ENCODE results near the gene CLDN19.

CLDN19 gene

DNA sequence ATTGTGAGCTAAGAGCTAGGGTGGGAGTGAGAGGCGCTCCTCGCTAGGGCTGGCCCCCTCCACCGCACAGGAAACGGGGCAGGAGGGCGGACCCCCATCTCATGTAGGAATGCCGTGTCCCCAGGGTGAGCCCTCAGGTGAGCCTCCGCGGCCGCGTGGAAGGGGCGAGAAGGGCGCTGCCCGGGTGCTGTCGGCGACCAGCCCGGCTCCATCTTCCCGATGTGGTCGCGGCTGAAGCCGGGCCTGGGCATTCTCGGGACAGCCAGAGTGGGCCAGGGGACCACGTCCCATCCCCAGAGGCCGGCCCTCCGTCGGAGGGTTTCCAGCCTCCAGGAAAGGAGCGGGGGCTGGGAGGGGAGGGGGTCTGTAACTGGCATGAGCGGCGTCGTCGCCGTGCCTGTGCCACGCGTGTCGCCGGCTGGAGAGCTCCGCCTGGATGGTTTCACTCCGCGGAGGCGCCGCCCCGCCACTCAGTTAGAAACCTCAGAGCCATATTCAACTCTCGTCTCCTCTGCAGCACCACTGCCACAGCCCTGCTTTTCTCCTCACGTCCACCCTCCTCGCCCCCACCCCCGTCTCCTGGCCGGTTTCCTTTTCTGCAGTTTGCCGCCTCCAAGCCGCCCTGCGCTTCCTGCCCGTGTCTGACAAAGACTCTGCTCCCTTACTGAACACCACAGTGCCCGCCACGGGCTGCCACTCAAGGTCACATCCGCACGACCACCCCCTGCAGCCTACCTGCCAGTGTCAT lies 45.1 kb upstream of the CLDN19 start, which contains the start of gene TMEM269:
Gene TMEM269 (plus strand): TSS at position 46 of the 748 bp plus-strand sequence. CDS start 4,903 bp downstream, outside the sequence.
- Histone ChIP-seq H3K4me1 (ENCODE audit: control insufficient read depth, low read length) (no peaks in the 10 kb centered on the region), H3K9me2 (replicated peaks; ENCODE audit: control insufficient read depth, low read length) (no peaks in the 10 kb centered on the region), H3F3A (ENCODE audit: control insufficient read depth, insufficient read depth) (no peaks in the 10 kb centered on the region), H4K20me1 (ENCODE audit: control insufficient read depth, insufficient read depth, low read depth, low read length) (no peaks in the 10 kb centered on the region), H3K79me2 (ENCODE audit: control insufficient read depth, low read length) (no peaks in the 10 kb centered on the region), H3K36me3 (ENCODE audit: control insufficient read depth, low read length) (peaks cover 10% of the 10 kb centered on the region), H3K9me3 (ENCODE audit: control insufficient read depth, insufficient read depth, low read length) (no peaks in the 10 kb centered on the region), H3K27ac (ENCODE audit: low read depth, low read length) (no peak within 1 kb of the TSS), H3K27me3 (ENCODE audit: control insufficient read depth, low read length) (no peaks in the 10 kb centered on the region), H3K4me3 (ENCODE audit: low read length) (no peak within 1 kb of the TSS), H3K4me2 (ENCODE audit: low read length) (no peak within 1 kb of the TSS)
- TF ChIP-seq, protein P1, sequence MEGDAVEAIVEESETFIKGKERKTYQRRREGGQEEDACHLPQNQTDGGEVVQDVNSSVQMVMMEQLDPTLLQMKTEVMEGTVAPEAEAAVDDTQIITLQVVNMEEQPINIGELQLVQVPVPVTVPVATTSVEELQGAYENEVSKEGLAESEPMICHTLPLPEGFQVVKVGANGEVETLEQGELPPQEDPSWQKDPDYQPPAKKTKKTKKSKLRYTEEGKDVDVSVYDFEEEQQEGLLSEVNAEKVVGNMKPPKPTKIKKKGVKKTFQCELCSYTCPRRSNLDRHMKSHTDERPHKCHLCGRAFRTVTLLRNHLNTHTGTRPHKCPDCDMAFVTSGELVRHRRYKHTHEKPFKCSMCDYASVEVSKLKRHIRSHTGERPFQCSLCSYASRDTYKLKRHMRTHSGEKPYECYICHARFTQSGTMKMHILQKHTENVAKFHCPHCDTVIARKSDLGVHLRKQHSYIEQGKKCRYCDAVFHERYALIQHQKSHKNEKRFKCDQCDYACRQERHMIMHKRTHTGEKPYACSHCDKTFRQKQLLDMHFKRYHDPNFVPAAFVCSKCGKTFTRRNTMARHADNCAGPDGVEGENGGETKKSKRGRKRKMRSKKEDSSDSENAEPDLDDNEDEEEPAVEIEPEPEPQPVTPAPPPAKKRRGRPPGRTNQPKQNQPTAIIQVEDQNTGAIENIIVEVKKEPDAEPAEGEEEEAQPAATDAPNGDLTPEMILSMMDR (IDR thresholded peaks at IDR 0.05; ENCODE audit: low read depth, low read length, poor library complexity, severe bottlenecking): no peak
- TF ChIP-seq EZH2phosphoT487 (IDR thresholded peaks at IDR 0.05; ENCODE audit: borderline replicate concordance, low read length): no peak

DNA sequence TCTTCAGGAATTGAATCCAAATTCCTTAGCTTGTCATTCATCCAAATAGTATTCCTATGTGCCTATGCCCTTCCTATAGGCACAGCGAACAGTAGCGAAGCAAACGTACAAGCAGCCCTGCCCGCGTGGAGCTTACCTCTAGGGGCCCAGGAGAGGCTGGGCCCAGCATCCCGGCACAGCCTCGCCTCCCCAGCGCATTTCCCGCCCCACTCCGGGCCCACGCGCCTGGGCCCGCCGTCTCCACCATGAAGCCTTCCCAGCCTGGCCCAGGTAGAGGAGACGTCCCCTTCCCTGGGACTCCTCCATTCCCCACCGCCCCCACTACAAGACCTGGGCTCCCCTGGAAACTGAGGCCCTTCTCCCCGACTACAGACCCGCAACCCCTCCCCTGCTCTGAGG lies 44.5 kb upstream of the CLDN19 start:
- no peaks in the 10 kb centered on the region for H3F3A ChIP-seq (ENCODE audit: control insufficient read depth, insufficient read depth)
- H3K27ac ChIP-seq (ENCODE audit: low read depth, low read length): no peak overlapping the region
- no peaks in the 10 kb centered on the region for H3K79me2 ChIP-seq (ENCODE audit: control insufficient read depth, low read length)
- no peak overlapping the region for H3K4me3 ChIP-seq (ENCODE audit: low read length)
- H3K4me2 ChIP-seq (ENCODE audit: low read length): no peak overlapping the region
- no peaks in the 10 kb centered on the region for H3K9me3 ChIP-seq (ENCODE audit: control insufficient read depth, insufficient read depth, low read length)
- H3K4me1 ChIP-seq (ENCODE audit: control insufficient read depth, low read length): no peaks in the 10 kb centered on the region
- no peaks in the 10 kb centered on the region for H3K27me3 ChIP-seq (ENCODE audit: control insufficient read depth, low read length)
- no peaks in the 10 kb centered on the region for H3K9me2 ChIP-seq (replicated peaks; ENCODE audit: control insufficient read depth, low read length)
- H3K36me3 ChIP-seq (ENCODE audit: control insufficient read depth, low read length): peaks cover 15% of the 10 kb centered on the region
- H4K20me1 ChIP-seq (ENCODE audit: control insufficient read depth, insufficient read depth, low read depth, low read length): no peaks in the 10 kb centered on the region
- TF ChIP-seq EZH2phosphoT487 (IDR thresholded peaks at IDR 0.05; ENCODE audit: borderline replicate concordance, low read length): no peak
- TF ChIP-seq, protein P1 (IDR thresholded peaks at IDR 0.05; ENCODE audit: low read depth, low read length, poor library complexity, severe bottlenecking): no peak

GRCh38 chr1:42783092-42783491 lies 43.1 kb upstream of the CLDN19 start:
- Histone ChIP-seq H3K9me3 (ENCODE audit: control insufficient read depth, insufficient read depth, low read length) (no peaks in the 10 kb centered on the region), H3K4me2 (ENCODE audit: low read length) (no peak overlapping the region), H3K27me3 (ENCODE audit: control insufficient read depth, low read length) (no peaks in the 10 kb centered on the region), H3K27ac (ENCODE audit: low read depth, low read length) (no peak overlapping the region), H3F3A (ENCODE audit: control insufficient read depth, insufficient read depth) (no peaks in the 10 kb centered on the region), H3K36me3 (ENCODE audit: control insufficient read depth, low read length) (peaks cover 24% of the 10 kb centered on the region), H3K79me2 (ENCODE audit: control insufficient read depth, low read length) (no peaks in the 10 kb centered on the region), H3K4me1 (ENCODE audit: control insufficient read depth, low read length) (no peaks in the 10 kb centered on the region), H3K9me2 (replicated peaks; ENCODE audit: control insufficient read depth, low read length) (no peaks in the 10 kb centered on the region), H3K4me3 (ENCODE audit: low read length) (no peak overlapping the region), H4K20me1 (ENCODE audit: control insufficient read depth, insufficient read depth, low read depth, low read length) (no peaks in the 10 kb centered on the region)
- TF ChIP-seq, protein P1 (IDR thresholded peaks at IDR 0.05; ENCODE audit: low read depth, low read length, poor library complexity, severe bottlenecking): no peak
- TF ChIP-seq EZH2phosphoT487 (IDR thresholded peaks at IDR 0.05; ENCODE audit: borderline replicate concordance, low read length): no peak

Data from DOHH2 (cell line).